GM04503 (cell line): ENCODE data around the gene GRIN2B.

ENCODE experiments used
- DNase-seq: peaks from one replicate; pipeline ENCODE4 v3.0.0-alpha.2; 2012; ENCODE audit warnings: low read depth

Gene GRIN2B

GRCh38 chr12:13956060-13956590 is 25.3 kb downstream of the GRIN2B start:
- DNase-seq = no peak

DNA sequence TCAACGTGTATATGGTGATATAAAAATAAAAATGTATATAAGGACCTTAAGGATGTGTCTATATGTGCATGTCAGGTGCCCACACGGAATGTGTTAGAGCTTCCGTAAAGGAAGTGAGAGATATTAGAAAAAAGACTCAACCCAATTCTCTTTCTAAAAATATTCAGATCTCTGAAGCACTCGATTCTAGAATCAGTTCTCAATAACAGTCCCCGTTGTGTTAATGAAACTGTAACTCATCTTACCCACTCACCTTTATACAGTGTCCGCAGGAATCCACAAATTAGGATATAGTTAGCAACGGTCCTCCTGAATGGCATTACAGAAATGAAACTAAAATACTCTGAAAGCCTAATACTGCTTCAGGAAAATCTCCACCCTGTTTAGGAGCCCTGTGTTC is 29.3 kb downstream of the GRIN2B start:
- DNase-seq = no peak

GRCh38 chr12:13950502-13950901 is 30.9 kb downstream of the GRIN2B start:
- no peak for DNase-seq

DNA sequence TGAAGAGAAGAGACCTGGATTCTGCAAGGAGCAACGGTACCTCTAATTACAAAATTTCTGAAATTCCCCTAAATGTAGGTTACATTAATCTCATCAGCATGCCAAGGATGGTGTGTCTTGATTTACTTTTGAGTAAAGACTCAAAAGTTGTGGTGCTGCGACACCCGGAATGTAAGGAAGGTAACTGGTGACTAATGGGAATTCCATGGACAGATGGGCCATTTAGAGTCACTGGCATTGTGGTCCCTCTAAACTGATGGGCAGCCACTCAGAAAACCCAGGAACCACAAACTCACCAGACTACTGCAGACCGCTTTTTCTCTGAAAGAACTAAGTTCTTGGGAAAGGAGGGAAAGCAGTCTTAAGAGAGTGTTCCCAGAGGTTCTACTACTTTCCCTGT is 32.8 kb downstream of the GRIN2B start:
- DNase-seq = no peak

DNA sequence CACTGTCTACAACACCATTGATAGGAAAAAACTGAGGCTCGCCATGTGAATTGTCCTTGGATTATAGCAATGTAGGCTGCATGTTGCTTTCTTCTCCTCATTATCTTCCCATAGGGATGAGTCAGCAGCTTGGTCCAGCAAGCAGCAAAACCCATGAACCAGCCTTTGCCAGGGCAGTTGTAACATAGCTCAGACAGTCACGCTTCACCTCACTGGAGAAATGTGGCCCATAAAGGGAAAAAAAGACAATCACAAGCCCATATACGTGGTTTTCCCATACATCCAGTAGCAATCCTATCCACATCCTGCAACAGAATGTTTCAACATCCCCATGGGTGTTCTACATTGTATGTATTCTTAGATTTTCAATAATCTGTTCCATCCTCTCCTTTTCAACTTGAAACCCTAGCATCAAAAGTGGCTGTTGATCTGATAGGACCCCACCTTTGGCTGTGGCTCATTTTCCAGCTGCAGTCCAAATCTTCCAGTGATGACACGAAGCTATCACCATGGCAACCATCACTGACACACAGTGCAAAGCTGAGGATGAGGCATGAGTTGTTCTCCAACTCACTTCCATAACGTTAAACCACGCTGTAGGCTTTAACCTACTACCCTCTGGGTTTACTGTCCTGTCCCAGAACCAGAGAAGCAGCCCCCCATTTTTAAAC is 34.0 kb downstream of the GRIN2B start:
- no peak for DNase-seq

DNA sequence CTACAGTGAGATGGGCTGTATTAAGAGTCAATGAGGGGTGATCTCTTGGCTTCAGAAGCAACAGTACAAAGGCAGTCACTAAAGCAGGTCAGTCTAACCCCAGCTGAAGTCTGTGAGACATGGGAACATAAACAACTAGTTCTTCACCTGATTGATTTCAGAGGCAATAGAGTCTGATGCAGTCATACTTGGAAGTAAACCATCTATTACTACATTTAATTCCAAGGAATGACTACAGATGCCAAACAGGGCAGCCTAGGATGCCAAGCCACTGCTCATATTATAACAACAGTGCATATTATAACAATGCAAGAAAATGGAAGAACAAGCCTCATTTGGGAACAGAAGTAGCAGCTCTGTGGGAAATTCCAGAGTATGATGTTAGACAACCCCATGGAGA is 35.8 kb downstream of the GRIN2B start:
- DNase-seq = no peak

- DNase-seq = no peak
These were observed 36.2 kb downstream of the GRIN2B start for GRCh38 chr12:13945236-13945635.

GRCh38 chr12:13942826-13943225 is 38.6 kb downstream of the GRIN2B start:
- no peak for DNase-seq

DNA sequence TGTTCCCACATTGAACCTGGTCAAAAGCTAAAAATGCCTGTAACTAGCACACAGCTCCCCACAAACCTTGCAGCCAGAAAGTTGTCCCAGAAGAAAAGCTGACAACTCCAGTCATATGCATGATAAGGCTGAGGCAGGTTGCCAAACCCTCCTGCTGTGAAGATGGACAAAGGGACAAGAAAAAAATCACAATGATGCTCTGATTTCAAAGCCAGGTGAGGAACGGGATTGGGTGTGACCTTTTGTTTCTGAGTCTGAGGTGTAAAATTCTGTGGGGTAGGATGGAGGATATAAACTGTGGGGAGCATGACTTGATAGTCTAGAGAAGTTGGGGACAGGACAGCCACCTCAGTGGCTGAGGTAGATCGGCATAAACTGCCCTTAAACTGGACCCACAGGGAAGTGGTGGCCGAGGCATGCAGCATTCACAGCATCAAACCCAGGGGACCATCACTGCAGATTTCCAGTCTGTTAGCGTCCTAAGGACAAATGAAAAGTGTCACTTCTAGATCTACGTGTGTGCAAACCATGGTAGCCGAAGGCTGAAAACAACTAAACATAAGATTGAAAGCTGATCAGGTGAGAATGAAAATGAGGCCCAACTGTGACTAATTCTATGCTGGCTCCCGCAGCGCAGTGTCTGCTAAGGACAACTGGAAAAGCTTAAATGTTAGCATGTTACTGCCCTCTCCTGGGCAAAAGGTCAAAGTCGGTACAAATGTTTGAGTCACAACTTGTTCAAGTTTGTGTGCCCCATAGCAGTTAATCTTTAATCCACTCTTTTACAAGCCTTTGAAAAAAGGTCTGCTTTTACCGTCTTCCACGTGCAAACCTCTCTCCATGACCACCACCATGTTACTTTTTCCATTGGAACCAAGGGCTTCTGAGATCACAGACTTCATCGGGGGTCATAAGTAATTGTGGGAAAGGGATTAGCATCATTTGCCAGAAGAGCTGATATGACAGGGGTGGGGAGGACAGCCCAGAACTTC is 39.8 kb downstream of the GRIN2B start:
- peak; percentile 11 for DNase-seq

GRCh38 chr12:13940335-13940865 is 41.0 kb downstream of the GRIN2B start:
- no peak for DNase-seq

DNA sequence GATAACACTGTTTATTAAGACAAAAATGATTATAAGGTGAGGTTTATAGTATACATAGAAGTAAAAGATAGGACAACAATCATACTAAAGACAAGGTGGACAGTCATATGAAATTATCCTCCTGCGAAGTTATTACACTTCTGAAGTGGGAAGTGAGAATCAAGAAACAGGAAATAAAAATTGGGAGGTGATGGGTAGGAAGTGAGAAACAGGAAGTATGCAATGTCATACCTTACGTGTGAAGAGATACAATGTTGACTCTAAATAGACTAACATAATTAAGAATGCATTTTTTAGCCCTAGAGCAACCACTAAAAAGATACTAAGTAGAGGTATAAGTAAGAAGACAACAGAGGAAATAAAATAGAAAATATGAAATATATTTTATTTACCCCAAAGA is 43.7 kb downstream of the GRIN2B start:
- DNase-seq = no peak

- no peak for DNase-seq
These were observed 46.2 kb downstream of the GRIN2B start for GRCh38 chr12:13935169-13935568.
